Peyer's patch (tissue), 4 donors: ENCODE data around the gene ARHGAP15.

Experiments used
- CTCF ChIP-seq, 6 experiments: fragments of 450-650 bp in 4 of 6; fragments of 200-600 bp in 2 of 6; sonication (generic) in 1 of 6; IDR thresholded peaks; one replicate each; pipeline ENCODE4 v1.5.1; 2017 to 2019; ENCODE audit warnings: antibody characterized with exemption in 6 of 6, mild to moderate bottlenecking in 3 of 6, moderate library complexity in 1 of 6
- POLR2A ChIP-seq, 2 donors: fragments of 450-650 bp; IDR thresholded peaks; one replicate each; pipeline ENCODE4 v1.5.1; 2017; ENCODE audit warnings: antibody characterized with exemption in 2 of 2, mild to moderate bottlenecking in 2 of 2, moderate library complexity in 2 of 2

GRCh38 chr2:143455317-143455716 lies 326.1 kb downstream of the ARHGAP15 start:
- no peak for TF ChIP-seq CTCF (IDR thresholded peaks at IDR 0.05)
- no peak for TF ChIP-seq POLR2A (IDR thresholded peaks at IDR 0.05)
